SK-N-SH (cell line): ENCODE results near the gene ST6GALNAC6. TPM values are rescaled to one million over a fixed set of nuclear protein-coding genes. Genes with fewer than 3 reads are reported as not detected.
A peak's percentile ranks its signal among the peaks of the same experiment; 100 is the strongest.

Experiments
- CTCF ChIA-PET: fragments of 300-600, 350-600 bp; formaldehyde crosslinking; extraction: SDS; loops from one replicate; lab custom pipeline; 2021; lab: Yijun Ruan, JAX
- POLR2A ChIA-PET: fragments of 350-600 bp; sonication (Branson Sonifier 250); formaldehyde crosslinking; extraction: SDS; loops from one replicate; lab custom pipeline; 2020; ENCODE audit warnings: antibody characterized with exemption, inconsistent platforms; lab: Yijun Ruan, JAX
- DNase-seq: peaks from one replicate; pipeline ENCODE4 v3.0.0; 2012
- H2AFZ ChIP-seq: fragments of 200-600 bp; sonication (generic); 2 replicates; pipeline ENCODE4 v1.8.1; 2016; ENCODE audit warnings: antibody characterized with exemption, mild to moderate bottlenecking, low read depth
- H3F3A ChIP-seq: fragments of 200-600 bp; sonication (generic); replicated peaks from 2 replicates; pipeline ENCODE3; 2016; ENCODE audit warnings: antibody characterized with exemption, mild to moderate bottlenecking; ENCODE audit not compliant: insufficient read depth
- H3K27ac ChIP-seq, 2 experiments: fragments of 200-500 bp in 1 of 2; fragments of 200-600 bp in 1 of 2; sonication (Bioruptor generic) in 1 of 2; sonication (generic), shearing (Covaris generic) in 1 of 2; 2 replicates each; pipeline versions ENCODE4 v1.5.1 to v1.6.1; 2014 to 2016; ENCODE audit warnings: low read depth in 2 of 2, inconsistent platforms in 1 of 2, low read length in 1 of 2, mild to moderate bottlenecking in 1 of 2, mixed read lengths in 1 of 2
- H3K27me3 ChIP-seq: fragments of 200-600 bp; sonication (generic), shearing (Covaris generic); 2 replicates; pipeline ENCODE4 v1.6.1; 2016; ENCODE audit warnings: mixed run types; ENCODE audit not compliant: insufficient read depth
- H3K36me3 ChIP-seq, 2 experiments: fragments of 200-500 bp in 1 of 2; fragments of 200-600 bp in 1 of 2; sonication (Bioruptor generic) in 1 of 2; sonication (generic) in 1 of 2; replicated peaks in 1 of 2; 2 replicates each; pipeline versions ENCODE3 to v1.5.1; 2014 to 2016; ENCODE audit warnings: low read length in 1 of 2, mild to moderate bottlenecking in 1 of 2; ENCODE audit not compliant: insufficient read depth in 2 of 2, control insufficient read depth in 1 of 2
- H3K4me1 ChIP-seq, 2 experiments: fragments of 200-500 bp in 1 of 2; fragments of 200-600 bp in 1 of 2; sonication (Bioruptor generic) in 1 of 2; sonication (generic), shearing (Covaris generic) in 1 of 2; 2 replicates each; pipeline versions ENCODE4 v1.5.1 to v1.6.1; 2014 to 2016; ENCODE audit warnings: low read depth in 1 of 2, low read length in 1 of 2, mixed run types in 1 of 2; ENCODE audit not compliant: insufficient read depth in 2 of 2, control insufficient read depth in 1 of 2
- H3K4me2 ChIP-seq: fragments of 200-600 bp; sonication (generic), shearing (Covaris generic); 2 replicates; pipeline ENCODE4 v1.6.1; 2017; ENCODE audit warnings: mixed run types
- H3K4me3 ChIP-seq, 2 experiments: fragments of 200-500 bp in 1 of 2; fragments of 200-600 bp in 1 of 2; sonication (Bioruptor generic) in 1 of 2; sonication (generic), shearing (Covaris generic) in 1 of 2; 2 replicates each; pipeline versions ENCODE4 v1.5.1 to v1.8.1; 2014 to 2016; ENCODE audit warnings: low read depth in 2 of 2, inconsistent platforms in 1 of 2, low read length in 1 of 2, mild to moderate bottlenecking in 1 of 2, mixed read lengths in 1 of 2, moderate library complexity in 1 of 2
- H3K79me2 ChIP-seq: fragments of 200-600 bp; sonication (generic); 2 replicates; pipeline ENCODE4 v1.8.1; 2017; ENCODE audit warnings: mild to moderate bottlenecking; ENCODE audit not compliant: insufficient read depth
- H3K9ac ChIP-seq: fragments of 200-600 bp; sonication (generic); 2 replicates; pipeline ENCODE4 v1.6.1; 2017; ENCODE audit warnings: mixed run types
- H3K9me2 ChIP-seq: fragments of 200-600 bp; sonication (generic); 2 replicates; pipeline ENCODE4 v1.6.1; 2017; ENCODE audit warnings: mixed run types
- H3K9me3 ChIP-seq: fragments of 200-600 bp; sonication (generic); 2 replicates; pipeline ENCODE4 v1.6.1; 2017; ENCODE audit warnings: mixed run types, mild to moderate bottlenecking, moderate library complexity
- H4K20me1 ChIP-seq: fragments of 200-600 bp; sonication (generic); 2 replicates; pipeline ENCODE4 v1.6.1; 2017; ENCODE audit warnings: mild to moderate bottlenecking, mixed run types; ENCODE audit not compliant: insufficient read depth
- CTCF ChIP-seq: fragments of 200-600 bp; sonication (generic); IDR thresholded peaks from 2 replicates; pipeline ENCODE4 v1.6.1; 2017; ENCODE audit warnings: antibody characterized with exemption, mild to moderate bottlenecking, moderate library complexity
- ELF1 ChIP-seq: IDR thresholded peaks from 2 replicates; pipeline ENCODE4 v1.4.0; 2012
- EZH2phosphoT487 ChIP-seq: fragments of 200-600 bp; sonication (generic); IDR thresholded peaks from 2 replicates; pipeline ENCODE4 v1.6.1; 2017; ENCODE audit warnings: low read depth, mixed run types, mild to moderate bottlenecking, antibody characterized with exemption, moderate library complexity, borderline replicate concordance
- FOSL2 ChIP-seq: IDR thresholded peaks from 2 replicates; pipeline ENCODE4 v1.4.0; 2012; ENCODE audit warnings: low read depth, mild to moderate bottlenecking, moderate library complexity, borderline replicate concordance
- FOXJ3 ChIP-seq: sonication (generic); formaldehyde crosslinking; IDR thresholded peaks from 2 replicates; pipeline ENCODE4 v1.5.1; 2020; ENCODE audit warnings: mild to moderate bottlenecking, missing genetic modification reagents
- GABPA ChIP-seq: IDR thresholded peaks from 2 replicates; pipeline ENCODE4 v1.4.0; 2012; ENCODE audit warnings: low read depth, mild to moderate bottlenecking
- MXI1 ChIP-seq: IDR thresholded peaks from 2 replicates; pipeline ENCODE4 v1.6.1; 2012; ENCODE audit warnings: mild to moderate bottlenecking, low read depth, low read length, improper control_type of control experiment
- NFIC ChIP-seq: IDR thresholded peaks from 2 replicates; pipeline ENCODE4 v1.4.0; 2012; ENCODE audit warnings: borderline replicate concordance
- NRF1 ChIP-seq: IDR thresholded peaks from 2 replicates; pipeline ENCODE4 v1.6.1; 2012; ENCODE audit warnings: low read depth, mild to moderate bottlenecking, low read length
- PBX3 ChIP-seq: IDR thresholded peaks from 2 replicates; pipeline ENCODE4; 2012
- POLR2AphosphoS5 ChIP-seq: IDR thresholded peaks from 2 replicates; pipeline ENCODE4 v1.6.1; 2012; ENCODE audit warnings: low read depth, low read length
- RXRA ChIP-seq: IDR thresholded peaks from 2 replicates; pipeline ENCODE4 v1.4.0; 2012; ENCODE audit warnings: low read depth, mild to moderate bottlenecking, borderline replicate concordance
- TAF1 ChIP-seq: IDR thresholded peaks from 2 replicates; pipeline ENCODE4 v1.6.1; 2012; ENCODE audit warnings: low read depth, mild to moderate bottlenecking, low read length, moderate library complexity, borderline replicate concordance
- TCF12 ChIP-seq: IDR thresholded peaks from 2 replicates; pipeline ENCODE4 v1.4.0; 2012
- YY1 ChIP-seq: IDR thresholded peaks from 2 replicates; pipeline ENCODE4 v1.4.0; 2012; ENCODE audit warnings: low read depth, mild to moderate bottlenecking
- ZBTB33 ChIP-seq: IDR thresholded peaks from 2 replicates; pipeline ENCODE4 v1.4.0; 2012; ENCODE audit warnings: low read depth, borderline replicate concordance
- WGBS: methylation state at CpG from one replicate; pipeline ENCODE4 v1.1.6; 2017; ENCODE audit warnings: low lambda C conversion rate; 5-methylcytosine and 5-hydroxymethylcytosine counted together
- polyA plus RNA-seq, 3 experiments: library from polyadenylated mRNA; depleted of rRNA; stranded (reverse); fragments of >200 nt; gene quantifications; 2 replicates each; pipeline ENCODE4 v1.2.3, GENCODE V29; 2012

ST6GALNAC6 gene
- polyA plus RNA-seq (2012; rRNA removed) = 34.8 and 47.5 TPM in 2 replicates
- polyA plus RNA-seq (2012; cell fraction: cytosol; rRNA removed) = 15.2 and 27.6 TPM in 2 replicates
- polyA plus RNA-seq (2012; cell fraction: nucleus; rRNA removed) = 38.6 and 69.7 TPM in 2 replicates

- H3K9ac ChIP-seq = peak within 1 kb of the TSS; percentile 89
- peaks cover 7% of the 10 kb centered on the region for H3F3A ChIP-seq
- ChIA-PET CTCF (interaction anchor here (1.2 to 2.0 kb wide), 4 partner anchors 10 to 164 kb away, joined by 3 to 11 read pairs (median 5); partner anchors contain the start of gene TOR2A), POLR2A (interaction anchor here (0.7 to 1.3 kb wide), 2 partner anchors 14 to 17 kb away, joined by 3 to 7 read pairs; partner anchors contain the start of gene ST6GALNAC4)
- no peaks in the 10 kb centered on the region for H3K27me3 ChIP-seq
- no peaks in the 10 kb centered on the region for H3K9me2 ChIP-seq
- no peaks in the 10 kb centered on the region for H4K20me1 ChIP-seq
- H3K36me3 ChIP-seq = peaks cover 20 to 25% of the 10 kb centered on the region in 2 experiments
- H2AFZ ChIP-seq = peak within 1 kb of the TSS; percentile 98
- TF ChIP-seq TCF12 (no peak), PBX3 (no peak), RXRA (no peak), FOSL2 (no peak), TAF1 (peak; percentile 31; the same call in 1 of the 2 replicates), NFIC (no peak), POLR2AphosphoS5 (no peak), CTCF (no peak), ZBTB33 (no peak), GABPA (peak; percentile 39; the same call in 1 of the 2 replicates), EZH2phosphoT487 (no peak), MXI1 (peak; percentile 61; the same call in 1 of the 2 replicates), NRF1 (no peak), FOXJ3 (CRISPR knock-in tag) (no peak), ELF1 (no peak), YY1 (no peak)
- 6% methylated on average over 7 of the region's 89 CpGs for WGBS
- H3K4me1 ChIP-seq = peaks cover 9 to 29% of the 10 kb centered on the region in 2 experiments; a peak in 2 of 4 replicates
- H3K9me3 ChIP-seq = no peaks in the 10 kb centered on the region
- H3K79me2 ChIP-seq = peaks cover 26% of the 10 kb centered on the region
- peak; percentile 98 for DNase-seq
- peak within 1 kb of the TSS; percentile 98 for H3K4me2 ChIP-seq
- H3K4me3 ChIP-seq = peak within 1 kb of the TSS; percentile 88
- peak within 1 kb of the TSS; percentile 73 to 76 for H3K27ac ChIP-seq
Observed at GRCh38 chr9:127899128-127899943, at the start of gene ST6GALNAC6. Gene ST6GALNAC6 (minus strand): TSS chr9:127899603. CDS start chr9:127897981, 1,622 bp downstream.
